ENCODE data around the gene PSMB4.

Gene PSMB4

GRCh38 chr1:151405187-151405951 is 6.0 kb downstream of the PSMB4 start:
- TF ChIP-seq CTCF (IDR thresholded peaks at IDR 0.05; ENCODE audit: extremely low read depth, insufficient read depth, missing control alignments) = no peak
- no peak for DNase-seq (ENCODE audit: low spot score)
- in situ Hi-C loops (cut with MboI; ENCODE audit: low pct_unique_long_range_greater_than_20kb, low sequenced_read_pairs, unreplicated experiment) = no loop called here

GRCh38 chr1:151406176-151406575 is 6.8 kb downstream of the PSMB4 start:
- in situ Hi-C loops (cut with MboI; ENCODE audit: low pct_unique_long_range_greater_than_20kb, low sequenced_read_pairs, unreplicated experiment) = no loop called here
- TF ChIP-seq CTCF (IDR thresholded peaks at IDR 0.05; ENCODE audit: extremely low read depth, insufficient read depth, missing control alignments) = no peak
- DNase-seq (ENCODE audit: low spot score) = no peak

- in situ Hi-C loops (cut with MboI; ENCODE audit: low pct_unique_long_range_greater_than_20kb, low sequenced_read_pairs, unreplicated experiment) = no loop called here
- TF ChIP-seq CTCF (IDR thresholded peaks at IDR 0.05; ENCODE audit: extremely low read depth, insufficient read depth, missing control alignments) = no peak
- no peak for DNase-seq (ENCODE audit: low spot score)
Measured at GRCh38 chr1:151407304-151407703, 7.9 kb downstream of the PSMB4 start.

GRCh38 chr1:151408891-151409290 is 9.5 kb downstream of the PSMB4 start:
- TF ChIP-seq CTCF (IDR thresholded peaks at IDR 0.05; ENCODE audit: extremely low read depth, insufficient read depth, missing control alignments) = no peak
- no peak for DNase-seq (ENCODE audit: low spot score)
- in situ Hi-C loops (cut with MboI; ENCODE audit: low pct_unique_long_range_greater_than_20kb, low sequenced_read_pairs, unreplicated experiment) = no loop called here

GRCh38 chr1:151411884-151412283 is 12.5 kb downstream of the PSMB4 start:
- no peak for DNase-seq (ENCODE audit: low spot score)
- in situ Hi-C loops (cut with MboI; ENCODE audit: low pct_unique_long_range_greater_than_20kb, low sequenced_read_pairs, unreplicated experiment) = no loop called here
- no peak for TF ChIP-seq CTCF (IDR thresholded peaks at IDR 0.05; ENCODE audit: extremely low read depth, insufficient read depth, missing control alignments)

GRCh38 chr1:151416231-151416630 is 16.9 kb downstream of the PSMB4 start:
- TF ChIP-seq CTCF (IDR thresholded peaks at IDR 0.05; ENCODE audit: extremely low read depth, insufficient read depth, missing control alignments) = no peak
- in situ Hi-C loops (cut with MboI; ENCODE audit: low pct_unique_long_range_greater_than_20kb, low sequenced_read_pairs, unreplicated experiment) = no loop called here
- no peak for DNase-seq (ENCODE audit: low spot score)

Measured in GM13977 (cell line).